GM12892 (cell line): ENCODE measurements around the gene PSAPL1.

ENCODE experiments used
- POLR2A ChIP-seq: IDR thresholded peaks from 2 replicates; pipeline ENCODE4 v1.6.1; 2011; ENCODE audit warnings: low read depth, low read length, control low read depth
- POLR2AphosphoS5 ChIP-seq: IDR thresholded peaks from 2 replicates; pipeline ENCODE4 v1.6.1; 2011; ENCODE audit warnings: low read depth, low read length, control low read depth

DNA sequence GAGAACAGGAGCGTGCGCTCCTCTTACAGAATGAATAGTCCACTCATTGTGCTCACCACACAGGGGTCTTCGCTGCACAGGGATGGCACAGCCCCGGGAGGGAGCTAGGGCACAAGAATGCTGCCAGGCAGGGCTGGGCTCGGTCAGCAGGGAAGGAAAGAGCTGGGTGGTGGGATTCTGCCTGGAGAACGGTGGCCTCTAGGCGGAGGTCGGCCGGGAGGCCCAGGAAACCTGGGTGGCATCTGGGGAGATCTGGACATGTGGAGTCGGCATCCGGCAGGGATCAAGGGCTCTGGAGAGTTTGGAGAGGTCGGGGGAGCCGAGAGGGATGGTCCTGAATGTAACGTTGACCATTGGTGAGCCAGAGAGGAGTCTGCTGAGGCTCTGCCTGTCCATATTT lies 46.5 kb upstream of the PSAPL1 start:
- TF ChIP-seq POLR2A (no peak), POLR2AphosphoS5 (no peak)
